Heart right ventricle (tissue), 16 donors: Measurements from ENCODE around the gene STAT6. TPM values are rescaled to one million over a fixed set of nuclear protein-coding genes. Genes with fewer than 3 reads are reported as not detected.

Experiments used
- ATAC-seq, 8 donors: fragments of 200-7000 bp; cut with Tn5 transposase; one replicate each; pipeline ENCODE4 v1.9.1; 2020; ENCODE audit warnings: mild to moderate bottlenecking in 8 of 8, moderate library complexity in 8 of 8, moderate number of reproducible peaks in 1 of 8
- DNase-seq, 2 donors: peaks; one replicate each; pipeline ENCODE4 v3.0.0-alpha.2; 2020
- H3K27ac ChIP-seq, 10 donors: fragments of 200-600 bp; sonication (generic) in 2 of 10; one replicate each; pipeline versions ENCODE4 v1.5.0 to v1.8.0; 2020 to 2022; ENCODE audit warnings: mild to moderate bottlenecking in 3 of 10
- H3K27me3 ChIP-seq, 7 donors: fragments of 200-600 bp; one replicate each; pipeline ENCODE4 v1.8.0; 2021 to 2022; ENCODE audit warnings: mild to moderate bottlenecking in 2 of 7
- H3K36me3 ChIP-seq, 9 donors: fragments of 200-600 bp; sonication (generic) in 1 of 9; one replicate each; pipeline versions ENCODE4 v1.5.0 to v1.8.0; 2020 to 2022; ENCODE audit warnings: mild to moderate bottlenecking in 2 of 9
- H3K4me1 ChIP-seq, 9 donors: fragments of 200-600 bp; sonication (generic) in 1 of 9; one replicate each; pipeline versions ENCODE4 v1.5.0 to v1.8.0; 2020 to 2022; ENCODE audit warnings: mild to moderate bottlenecking in 4 of 9
- H3K4me3 ChIP-seq, 10 donors: fragments of 200-600 bp; sonication (generic) in 2 of 10; one replicate each; pipeline versions ENCODE4 v1.5.0 to v1.8.0; 2020 to 2022; ENCODE audit warnings: mild to moderate bottlenecking in 7 of 10, moderate library complexity in 2 of 10
- H3K9me3 ChIP-seq, 11 donors: fragments of 200-600 bp in 10 of 11; sonication (generic) in 2 of 11; one replicate each; pipeline versions ENCODE4 v1.5.0 to v1.8.0; 2013 to 2022; ENCODE audit warnings: mild to moderate bottlenecking in 2 of 11, control low read depth in 1 of 11, moderate library complexity in 1 of 11
- WGBS, 2 donors: extraction: QIAGEN DNeasy Blood & Tissue Kit; methylation state at CpG; one replicate each; pipeline ENCODE4 v1.1.7; 2013; ENCODE audit warnings: inconsistent platforms in 1 of 2; 5-methylcytosine and 5-hydroxymethylcytosine counted together
- intact Hi-C, 10 donors: fragments of 100-400 bp; cut with DNase I; formaldehyde crosslinking; loops; one replicate each; pipeline versions ENCODE4 v1.11.1 to v1.14.2; 2022
- polyA plus RNA-seq, 2 donors: library from polyadenylated mRNA; stranded (reverse); fragments of 200-250 nt; gene quantifications; one replicate each; pipeline ENCODE4 v1.2.3, GENCODE V29; 2013
- total RNA-seq, 10 donors: library from RNA; stranded (reverse); fragmentation: NEBNext Ultra II Directional in 3 of 10; extraction: Animal tissue kit (Norgen Biotek cat#: 25700) in 3 of 10; gene quantifications; one replicate each; pipeline versions ENCODE4 v1.2.1 to v1.2.4, GENCODE V29; 2021 to 2023
- TF ChIP-seq, protein P1 (sequence below), 9 donors: fragments of 200-600 bp; sonication (generic) in 2 of 9; IDR thresholded peaks; one replicate each; pipeline versions ENCODE4 v1.5.0 to v1.8.0; 2021 to 2022; ENCODE audit warnings: antibody characterized with exemption in 9 of 9, mild to moderate bottlenecking in 5 of 9, moderate library complexity in 1 of 9
- donor health status: Arrhythmogenic right ventricular cardiomyopathy.
- donor health status: ischemic (EF 13 %, LVEDD 7.1; RV severe dilation, severe dysfunction).
- donor health status: healthy with polysubstance abuse.
- donor health status: DM: no; HTN: yes; CAD: no.
- donor health status: DM: no; HTN: no; CAD: no.
- donor health status: ischemic (EF 25% LVEDD 6.9; RV normal size, moderate dysfunction).
- donor health status: ischemic (EF 25% LVEDD 5.7; RV mildly dilated, moderate dysfunction).
- donor health status: healthy.
- donor health status: DM: yes; HTN: yes; CAD: no.
- donor health status: Ischemic cardiomyopathy.
- donor health status: ischemic (EF 35%, LVEDD 5.7; RV mildly dilated, moderate dysfunction).
- donor health status: nonischemic (EF 11% LVEDD 7.7; RV severe dilation, severe dysfunction).
- donor health status: DM: yes; HTN: yes; CAD: no.
- donor health status: PGD.
- donor health status: ischemic (EF 29% LVEDD 5.4; RV normal size, mild dysfunction).
- donor health status: nonischemic (EF 23%, LVEDD 6.1; RV moderate dilation, normal function).

Gene STAT6
- total and polyA plus RNA-seq, 12 donors: 23.3 to 77.8 (median 38.0) TPM

DNA sequence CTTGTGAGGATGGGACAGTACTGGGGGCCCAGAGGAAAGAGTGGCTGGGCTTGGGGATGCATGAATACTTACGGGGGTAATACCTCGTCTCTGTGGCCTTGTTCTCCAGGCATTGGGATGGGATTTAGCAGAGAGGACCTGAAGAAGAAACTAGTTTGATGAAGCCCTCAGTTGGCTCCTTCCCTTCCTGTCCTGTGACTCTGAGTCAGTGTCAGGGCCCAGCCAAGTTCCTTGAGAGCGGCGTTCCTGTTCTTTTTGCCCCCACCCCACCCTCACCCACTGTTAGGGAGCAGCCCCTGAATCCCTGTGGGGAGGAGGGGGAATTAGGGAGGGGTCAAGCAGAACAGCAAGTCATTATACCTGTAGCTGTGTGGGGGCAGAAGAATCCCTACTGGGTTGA is 41.5 kb upstream of the STAT6 start:
- intact Hi-C loops: no loop called here
- H3K27ac ChIP-seq: peak overlapping the region; percentile 24 to 93 (median 85)
- ATAC-seq: peak in 5 of 8 donors; percentile 21 to 38 (median 31)
- no peak overlapping the region for H3K4me3 ChIP-seq
- H3K36me3 ChIP-seq: peaks cover 0 to 82% (median 24%) of the 10 kb centered on the region in 9 donors
- peak in 1 of 2 donors; percentile 22 for DNase-seq
- no peaks in the 10 kb centered on the region for H3K27me3 ChIP-seq
- no peaks in the 10 kb centered on the region for H3K9me3 ChIP-seq
- 61 to 68% methylated on average over 4 of the region's 4 CpGs for WGBS, 2 donors
- H3K4me1 ChIP-seq: peaks cover 46 to 100% (median 59%) of the 10 kb centered on the region in 9 donors
- TF ChIP-seq, protein P1, sequence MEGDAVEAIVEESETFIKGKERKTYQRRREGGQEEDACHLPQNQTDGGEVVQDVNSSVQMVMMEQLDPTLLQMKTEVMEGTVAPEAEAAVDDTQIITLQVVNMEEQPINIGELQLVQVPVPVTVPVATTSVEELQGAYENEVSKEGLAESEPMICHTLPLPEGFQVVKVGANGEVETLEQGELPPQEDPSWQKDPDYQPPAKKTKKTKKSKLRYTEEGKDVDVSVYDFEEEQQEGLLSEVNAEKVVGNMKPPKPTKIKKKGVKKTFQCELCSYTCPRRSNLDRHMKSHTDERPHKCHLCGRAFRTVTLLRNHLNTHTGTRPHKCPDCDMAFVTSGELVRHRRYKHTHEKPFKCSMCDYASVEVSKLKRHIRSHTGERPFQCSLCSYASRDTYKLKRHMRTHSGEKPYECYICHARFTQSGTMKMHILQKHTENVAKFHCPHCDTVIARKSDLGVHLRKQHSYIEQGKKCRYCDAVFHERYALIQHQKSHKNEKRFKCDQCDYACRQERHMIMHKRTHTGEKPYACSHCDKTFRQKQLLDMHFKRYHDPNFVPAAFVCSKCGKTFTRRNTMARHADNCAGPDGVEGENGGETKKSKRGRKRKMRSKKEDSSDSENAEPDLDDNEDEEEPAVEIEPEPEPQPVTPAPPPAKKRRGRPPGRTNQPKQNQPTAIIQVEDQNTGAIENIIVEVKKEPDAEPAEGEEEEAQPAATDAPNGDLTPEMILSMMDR (IDR thresholded peaks at IDR 0.05): no peak

DNA sequence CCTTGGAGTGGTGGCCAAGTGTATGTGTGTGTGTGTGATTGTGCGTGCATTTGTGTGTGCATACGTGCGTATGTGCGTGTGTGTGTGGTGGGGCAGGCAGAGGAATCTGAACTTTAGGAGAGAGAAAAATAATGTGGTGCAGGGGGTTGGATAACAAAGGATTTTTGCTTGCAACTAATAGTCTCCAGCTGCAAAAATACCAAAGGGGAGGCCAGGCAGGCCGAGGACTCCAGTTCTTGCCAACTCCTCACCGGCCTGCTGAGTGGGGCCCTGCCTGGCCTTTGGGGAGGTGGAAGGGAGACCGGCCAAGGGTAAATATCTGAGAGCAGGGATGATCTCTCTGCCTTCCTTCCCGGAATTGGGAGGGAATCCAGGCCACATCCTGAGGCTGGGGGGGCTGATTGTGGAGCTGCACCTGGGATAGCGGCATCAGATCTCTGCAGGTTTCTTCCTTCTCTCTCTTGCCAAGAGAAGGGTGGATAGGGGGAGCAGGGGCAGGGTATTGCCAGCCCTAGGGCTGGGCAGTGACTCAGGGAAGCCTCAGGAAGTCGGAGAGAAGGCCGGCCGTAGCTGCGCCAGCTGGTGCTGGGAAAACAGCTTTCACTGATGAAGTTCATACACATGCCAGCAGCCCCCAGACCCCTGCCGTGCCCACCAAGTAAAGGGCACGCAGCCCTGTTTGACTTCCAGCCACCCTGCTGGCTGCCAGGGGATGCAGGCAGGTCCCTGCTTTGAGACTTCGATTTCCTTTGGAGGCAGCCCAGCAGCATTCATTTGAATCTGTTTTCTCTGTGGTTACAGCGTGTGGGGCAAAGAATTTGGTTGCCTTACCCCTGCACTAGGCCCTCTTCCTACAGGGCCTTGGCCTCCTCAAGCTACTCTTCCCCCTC is 40.8 kb upstream of the STAT6 start:
- peak overlapping the region; percentile 24 to 93 (median 85) for H3K27ac ChIP-seq
- no peak overlapping the region for H3K4me3 ChIP-seq
- no peaks in the 10 kb centered on the region for H3K27me3 ChIP-seq
- no peaks in the 10 kb centered on the region for H3K9me3 ChIP-seq
- peaks cover 51 to 100% (median 65%) of the 10 kb centered on the region in 9 donors for H3K4me1 ChIP-seq
- WGBS, 2 donors: 34 to 42% methylated on average over 17 of the region's 17 CpGs
- intact Hi-C loops: no loop called here
- ATAC-seq: peak in 7 of 8 donors; percentile 11 to 53 (median 34)
- TF ChIP-seq, protein P1 (IDR thresholded peaks at IDR 0.05): no peak
- DNase-seq: peak; percentile 40 to 59
- peaks cover 0 to 82% (median 20%) of the 10 kb centered on the region in 9 donors for H3K36me3 ChIP-seq

DNA sequence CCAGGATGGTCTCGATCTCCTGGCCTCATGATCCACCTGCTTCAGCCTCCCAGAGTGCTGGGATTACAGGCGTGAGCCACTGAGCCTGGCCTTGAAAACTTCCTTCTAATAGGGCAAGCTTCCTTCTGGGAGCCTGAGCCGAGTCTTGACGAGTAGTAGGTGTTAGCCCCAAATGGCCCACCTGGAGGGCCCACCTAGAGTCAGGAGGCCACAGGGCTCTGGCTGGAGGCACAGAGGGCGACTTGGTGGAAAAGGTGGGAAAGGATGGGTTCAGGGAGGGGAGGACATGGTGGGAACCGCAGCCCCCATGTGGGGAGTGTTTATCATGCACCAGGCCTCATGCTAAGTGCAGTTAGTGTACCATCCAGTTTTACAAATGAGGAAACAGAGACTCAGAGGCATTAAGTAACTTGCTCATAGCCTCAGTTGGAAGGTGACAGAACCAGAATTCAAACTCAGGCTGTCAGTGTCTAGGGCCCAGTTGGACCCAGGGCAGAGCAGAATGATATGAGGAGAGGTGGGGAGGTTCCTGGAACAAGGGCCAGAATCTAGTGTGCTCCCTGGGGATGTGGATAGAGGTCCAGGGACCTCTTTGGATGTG is 39.3 kb upstream of the STAT6 start:
- 90 to 94% methylated on average over 6 of the region's 6 CpGs for WGBS, 2 donors
- no peaks in the 10 kb centered on the region for H3K9me3 ChIP-seq
- no peaks in the 10 kb centered on the region for H3K27me3 ChIP-seq
- peak overlapping the region; percentile 40 to 93 (median 86) for H3K27ac ChIP-seq
- DNase-seq: peak in 1 of 2 donors; percentile 11
- intact Hi-C loops: no loop called here
- peaks cover 51 to 100% (median 80%) of the 10 kb centered on the region in 9 donors for H3K4me1 ChIP-seq
- ATAC-seq: no peak
- H3K4me3 ChIP-seq: no peak overlapping the region
- TF ChIP-seq, protein P1 (IDR thresholded peaks at IDR 0.05): no peak
- peaks cover 0 to 82% (median 9%) of the 10 kb centered on the region in 9 donors for H3K36me3 ChIP-seq

DNA sequence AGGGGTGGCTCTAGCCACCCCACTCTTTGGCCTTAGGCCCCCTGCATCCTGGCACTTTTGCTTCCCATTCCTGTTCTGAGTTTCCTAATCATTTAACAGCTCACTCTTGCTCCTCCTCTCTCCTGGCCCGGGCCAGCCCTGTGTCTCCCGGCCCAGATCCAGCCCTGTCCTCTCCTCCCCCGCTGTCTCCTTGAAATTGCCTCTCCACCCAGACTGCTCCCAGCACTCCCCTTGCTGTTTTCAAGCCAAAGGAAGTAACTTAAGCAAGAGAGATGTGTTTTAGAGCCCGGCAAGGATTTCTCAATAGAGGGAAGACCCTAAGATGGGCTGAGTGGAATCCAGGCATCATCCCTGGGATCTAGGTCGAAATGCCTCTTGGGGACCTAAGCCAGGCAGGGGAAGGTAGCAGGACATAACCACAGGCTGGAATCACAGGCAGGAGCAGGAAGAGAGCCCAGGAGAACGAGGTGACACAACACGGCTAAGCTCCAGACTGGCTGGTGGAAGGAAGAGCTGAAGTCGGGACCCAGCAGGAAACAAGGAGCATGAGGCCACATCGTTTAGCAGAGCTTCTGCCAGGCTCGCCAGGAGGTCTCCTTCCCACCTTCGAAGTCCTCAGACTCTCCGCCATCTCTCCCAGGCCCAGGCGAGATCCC is 38.2 kb upstream of the STAT6 start:
- ATAC-seq: peak; percentile 80 to 89 (median 84)
- peaks cover 0 to 82% (median 13%) of the 10 kb centered on the region in 9 donors for H3K36me3 ChIP-seq
- WGBS, 2 donors: 34 to 50% methylated on average over 13 of the region's 13 CpGs
- H3K9me3 ChIP-seq: no peaks in the 10 kb centered on the region
- H3K27ac ChIP-seq: peak overlapping the region; percentile 46 to 93 (median 86)
- TF ChIP-seq, protein P1 (IDR thresholded peaks at IDR 0.05): no peak
- H3K4me1 ChIP-seq: peaks cover 51 to 99% (median 86%) of the 10 kb centered on the region in 9 donors
- intact Hi-C loops: no loop called here
- no peaks in the 10 kb centered on the region for H3K27me3 ChIP-seq
- DNase-seq: peak; percentile 75 to 77
- H3K4me3 ChIP-seq: peak overlapping the region in 2 of 10 donors; percentile 2 to 20
